ENCODE data around the gene CCDC24.

DNA sequence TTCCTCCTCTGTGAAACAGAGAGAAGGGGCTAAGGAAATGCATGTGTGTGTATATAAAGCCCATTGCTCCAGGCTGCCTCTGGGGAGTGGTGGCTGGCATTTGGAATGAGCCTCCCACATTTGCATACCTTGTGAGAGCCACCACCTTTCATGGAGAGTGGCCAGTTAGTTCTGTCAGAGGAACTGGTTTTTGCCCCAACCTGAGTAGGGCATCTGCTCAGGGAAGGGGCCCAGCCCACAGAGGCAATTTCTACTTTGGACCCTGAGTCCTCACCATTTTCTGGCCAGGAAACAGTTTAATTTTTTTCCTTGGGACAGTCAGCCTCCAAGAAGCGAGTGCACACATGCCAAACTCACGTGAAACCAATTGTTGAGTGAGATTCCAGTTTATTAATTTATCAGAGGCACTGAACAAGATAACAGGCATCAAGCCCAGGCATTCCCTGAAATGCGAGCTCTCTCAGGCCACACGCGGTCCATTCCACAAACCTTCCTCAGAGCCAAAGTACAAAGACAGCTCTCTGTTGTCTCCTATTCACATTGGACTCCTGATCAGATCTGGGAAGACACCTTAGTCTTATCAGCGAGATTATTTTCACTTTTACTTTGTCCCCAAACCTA is 40.9 kb downstream of the CCDC24 start:
- TF ChIP-seq, protein P1, sequence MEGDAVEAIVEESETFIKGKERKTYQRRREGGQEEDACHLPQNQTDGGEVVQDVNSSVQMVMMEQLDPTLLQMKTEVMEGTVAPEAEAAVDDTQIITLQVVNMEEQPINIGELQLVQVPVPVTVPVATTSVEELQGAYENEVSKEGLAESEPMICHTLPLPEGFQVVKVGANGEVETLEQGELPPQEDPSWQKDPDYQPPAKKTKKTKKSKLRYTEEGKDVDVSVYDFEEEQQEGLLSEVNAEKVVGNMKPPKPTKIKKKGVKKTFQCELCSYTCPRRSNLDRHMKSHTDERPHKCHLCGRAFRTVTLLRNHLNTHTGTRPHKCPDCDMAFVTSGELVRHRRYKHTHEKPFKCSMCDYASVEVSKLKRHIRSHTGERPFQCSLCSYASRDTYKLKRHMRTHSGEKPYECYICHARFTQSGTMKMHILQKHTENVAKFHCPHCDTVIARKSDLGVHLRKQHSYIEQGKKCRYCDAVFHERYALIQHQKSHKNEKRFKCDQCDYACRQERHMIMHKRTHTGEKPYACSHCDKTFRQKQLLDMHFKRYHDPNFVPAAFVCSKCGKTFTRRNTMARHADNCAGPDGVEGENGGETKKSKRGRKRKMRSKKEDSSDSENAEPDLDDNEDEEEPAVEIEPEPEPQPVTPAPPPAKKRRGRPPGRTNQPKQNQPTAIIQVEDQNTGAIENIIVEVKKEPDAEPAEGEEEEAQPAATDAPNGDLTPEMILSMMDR (IDR thresholded peaks at IDR 0.05 in 4 of 5, conservative IDR thresholded peaks at IDR 0.05 in 1 of 5): no peak
- TF ChIP-seq POLR2A (IDR thresholded peaks at IDR 0.05): no peak

Data from gastrocnemius medialis (tissue), 4 donors.